ENCODE data around the gene ITGB8.
A peak's percentile ranks its signal among the peaks of the same experiment; 100 is the strongest.

The ITGB8 gene

GRCh38 chr7:20344396-20344795, 13.7 kb downstream of the ITGB8 start:
- no peak for DNase-seq

- DNase-seq = no peak
These were observed 15.9 kb downstream of the ITGB8 start for GRCh38 chr7:20346577-20346976.

- no peak for DNase-seq
These were observed 17.0 kb downstream of the ITGB8 start for GRCh38 chr7:20347680-20348079.

GRCh38 chr7:20348125-20348807, 17.6 kb downstream of the ITGB8 start:
- no peak for DNase-seq

- no peak for DNase-seq
These were observed 19.8 kb downstream of the ITGB8 start for GRCh38 chr7:20350518-20350951.

GRCh38 chr7:20350996-20351692, 20.4 kb downstream of the ITGB8 start:
- no peak for DNase-seq

- DNase-seq = no peak
These were observed 21.2 kb downstream of the ITGB8 start for GRCh38 chr7:20351901-20352300.

GRCh38 chr7:20352573-20353306, 22.0 kb downstream of the ITGB8 start:
- DNase-seq = no peak

GRCh38 chr7:20354610-20355528, 24.2 kb downstream of the ITGB8 start:
- no peak for DNase-seq

GRCh38 chr7:20358106-20358505, 27.4 kb downstream of the ITGB8 start:
- no peak for DNase-seq

- DNase-seq = no peak
These were observed 28.1 kb downstream of the ITGB8 start for GRCh38 chr7:20358762-20359282.

GRCh38 chr7:20359341-20359963, 28.8 kb downstream of the ITGB8 start:
- DNase-seq = no peak

GRCh38 chr7:20362574-20363253, 32.0 kb downstream of the ITGB8 start:
- no peak for DNase-seq

GRCh38 chr7:20364571-20365196, 34.0 kb downstream of the ITGB8 start:
- no peak for DNase-seq

GRCh38 chr7:20365486-20365885, 34.8 kb downstream of the ITGB8 start:
- no peak for DNase-seq

- peak; percentile 6 for DNase-seq
These were observed 43.7 kb downstream of the ITGB8 start for GRCh38 chr7:20374399-20374798.

GRCh38 chr7:20376796-20377195, 46.1 kb downstream of the ITGB8 start:
- no peak for DNase-seq

GRCh38 chr7:20381406-20382034, 50.8 kb downstream of the ITGB8 start:
- no peak for DNase-seq

GRCh38 chr7:20383351-20383750, 52.7 kb downstream of the ITGB8 start:
- DNase-seq = no peak

- no peak for DNase-seq
These were observed 54.4 kb downstream of the ITGB8 start for GRCh38 chr7:20385126-20385525.

Measured in hematopoietic multipotent progenitor cell treated with erythropoietin and hydrocortisone succinate and interleukin-3 and kit ligand, for 8 days (in vitro differentiated cells).